Measurements from ENCODE around the gene MRPL37. TPM values are rescaled to one million over a fixed set of nuclear protein-coding genes. Genes with fewer than 3 reads are reported as not detected.
"Not testable (repeated sequence)": the region's sequence is repeated elsewhere in the genome, so short reads cannot be mapped to it uniquely, and the experiment has no call there.

Gene MRPL37
- total RNA-seq, 2 donors from 2014 or later = 84.5 to 95.8 TPM

- Mint-ChIP-seq H3K9me3 (peaks cover 22% of the 10 kb centered on the region), H3K4me1 (peaks cover 15% of the 10 kb centered on the region), H3K36me3 (ENCODE audit: low read depth) (peaks cover 67% of the 10 kb centered on the region), H3K27me3 (ENCODE audit: insufficient read depth) (no peaks in the 10 kb centered on the region), H3K27ac (peak overlapping the region; percentile 59), H3K4me3 (no peak overlapping the region)
- peaks cover 10% of the 10 kb centered on the region for H3K9me3 ChIP-seq (ENCODE audit: control insufficient read depth, low read length)
- no peaks in the 10 kb centered on the region for H3K4me1 ChIP-seq (ENCODE audit: control insufficient read depth, insufficient read depth, low read length)
- 95% methylated on average over 13 to 15 of the region's 15 CpGs for WGBS, 2 experiments (ENCODE audit: insufficient coverage in 1 of 2, insufficient read length in 1 of 2)
- no peak for DNase-seq
- H3K9ac ChIP-seq (ENCODE audit: extremely low read depth, low read length, poor library complexity, severe bottlenecking) = no peak overlapping the region
- TF ChIP-seq CTCF (conservative IDR thresholded peaks at IDR 0.05) = no peak
- H3K36me3 ChIP-seq (ENCODE audit: control insufficient read depth, insufficient read depth, low read length) = peaks cover 65% of the 10 kb centered on the region
- H3K4me3 ChIP-seq (ENCODE audit: low read length) = no peak overlapping the region
- H3K27me3 ChIP-seq (ENCODE audit: control insufficient read depth, insufficient read depth, low read length, poor library complexity, severe bottlenecking) = no peaks in the 10 kb centered on the region
- H3K27ac ChIP-seq (ENCODE audit: low read depth, low read length) = no peak overlapping the region
Measured at GRCh38 chr1:54230507-54231339, 30.8 kb downstream of the MRPL37 start.

GRCh38 chr1:54233196-54233595 lies 33.2 kb downstream of the MRPL37 start:
- not testable (repeated sequence) for H3K4me3 Mint-ChIP-seq; H3K4me3 ChIP-seq (ENCODE audit: low read length); H3K9ac ChIP-seq (ENCODE audit: extremely low read depth, low read length, poor library complexity, severe bottlenecking); H3K4me1 ChIP-seq (ENCODE audit: control insufficient read depth, insufficient read depth, low read length); H3K27ac ChIP-seq (ENCODE audit: low read depth, low read length); H3K27me3 Mint-ChIP-seq (ENCODE audit: insufficient read depth); H3K27ac Mint-ChIP-seq; H3K27me3 ChIP-seq (ENCODE audit: control insufficient read depth, insufficient read depth, low read length, poor library complexity, severe bottlenecking); H3K4me1 Mint-ChIP-seq; DNase-seq
- H3K9me3 ChIP-seq (ENCODE audit: control insufficient read depth, low read length) = peaks cover 10% of the 10 kb centered on the region
- H3K36me3 Mint-ChIP-seq (ENCODE audit: low read depth) = peaks cover 68% of the 10 kb centered on the region
- H3K36me3 ChIP-seq (ENCODE audit: control insufficient read depth, insufficient read depth, low read length) = peaks cover 69% of the 10 kb centered on the region
- WGBS, 2 experiments (ENCODE audit: insufficient coverage in 1 of 2, insufficient read length in 1 of 2) = 95% methylated on average over 24 of the region's 33 CpGs; no CpG with 5 or more reads in 1 of the 2 experiments
- H3K9me3 Mint-ChIP-seq = peaks cover 22% of the 10 kb centered on the region

- 77 to 83% methylated on average over 2 of the region's 2 CpGs for WGBS, 2 experiments (ENCODE audit: insufficient coverage in 1 of 2, insufficient read length in 1 of 2)
- H3K9ac ChIP-seq (ENCODE audit: extremely low read depth, low read length, poor library complexity, severe bottlenecking) = peak overlapping the region; percentile 2
- no peak overlapping the region for H3K27ac ChIP-seq (ENCODE audit: low read depth, low read length)
- H3K36me3 ChIP-seq (ENCODE audit: control insufficient read depth, insufficient read depth, low read length) = peaks cover 69% of the 10 kb centered on the region
- peaks cover 10% of the 10 kb centered on the region for H3K9me3 ChIP-seq (ENCODE audit: control insufficient read depth, low read length)
- no peaks in the 10 kb centered on the region for H3K27me3 ChIP-seq (ENCODE audit: control insufficient read depth, insufficient read depth, low read length, poor library complexity, severe bottlenecking)
- H3K36me3 Mint-ChIP-seq (ENCODE audit: low read depth) = peaks cover 71% of the 10 kb centered on the region
- H3K4me1 ChIP-seq (ENCODE audit: control insufficient read depth, insufficient read depth, low read length) = no peaks in the 10 kb centered on the region
- no peak for DNase-seq
- peaks cover 22% of the 10 kb centered on the region for H3K9me3 Mint-ChIP-seq
- H3K4me3 ChIP-seq (ENCODE audit: low read length) = no peak overlapping the region
- peak overlapping the region; percentile 74 for H3K27ac Mint-ChIP-seq
- no peak overlapping the region for H3K4me3 Mint-ChIP-seq
- H3K4me1 Mint-ChIP-seq = peaks cover 4% of the 10 kb centered on the region
- no peak for TF ChIP-seq CTCF (conservative IDR thresholded peaks at IDR 0.05)
- H3K27me3 Mint-ChIP-seq (ENCODE audit: insufficient read depth) = no peaks in the 10 kb centered on the region
Measured at GRCh38 chr1:54234284-54234683, 34.3 kb downstream of the MRPL37 start.
